Stimulated activated naive CD8-positive, alpha-beta T cell treated with anti-CD3 and anti-CD28 coated beads, Interleukin-15, amount 100 ng/mL, for 72 hours (primary cell): Measurements from ENCODE around the gene THAP4.
"Not testable (repeated sequence)": the region's sequence is repeated elsewhere in the genome, so short reads cannot be mapped to it uniquely, and the experiment has no call there.

ENCODE experiments used
- ATAC-seq: fragments of 150-1000 bp; cut with Tn5 transposase; 2 replicates; pipeline ENCODE4 v1.10.0; 2021; ENCODE audit warnings: mild to moderate bottlenecking, moderate library complexity
- DNase-seq, 2 donors: peaks; one replicate each; pipeline ENCODE4 v3.0.0; 2021 to 2022
- H3K27ac Mint-ChIP-seq, 2 donors: one replicate each; pipeline ENCODE4 v1.8.0; 2022; ENCODE audit warnings: mild to moderate bottlenecking in 2 of 2, mixed read lengths in 2 of 2, moderate library complexity in 2 of 2
- H3K27me3 Mint-ChIP-seq: one replicate; pipeline ENCODE4 v1.8.0; 2022; ENCODE audit warnings: mixed read lengths
- H3K4me1 Mint-ChIP-seq: one replicate; pipeline ENCODE4 v1.8.0; 2022; ENCODE audit warnings: mild to moderate bottlenecking, mixed read lengths
- H3K4me3 Mint-ChIP-seq, 2 donors: one replicate each; pipeline ENCODE4 v1.8.0; 2022; ENCODE audit warnings: mild to moderate bottlenecking in 2 of 2, mixed read lengths in 2 of 2, moderate library complexity in 1 of 2
- H3K9me3 Mint-ChIP-seq, 2 donors: one replicate each; pipeline ENCODE4 v1.8.0; 2022; ENCODE audit warnings: mixed read lengths in 2 of 2

THAP4 gene

GRCh38 chr2:241670333-241671110 is 33.6 kb upstream of the THAP4 start:
- Mint-ChIP-seq H3K4me1 (peaks cover 26% of the 10 kb centered on the region), H3K27ac (no peak overlapping the region), H3K27me3 (no peaks in the 10 kb centered on the region), H3K4me3 (no peak overlapping the region), H3K9me3 (no peaks in the 10 kb centered on the region)
- no peak for DNase-seq
- ATAC-seq: no peak

GRCh38 chr2:241668839-241669238 is 31.9 kb upstream of the THAP4 start:
- Mint-ChIP-seq H3K9me3 (no peaks in the 10 kb centered on the region), H3K27ac (no peak overlapping the region), H3K27me3 (no peaks in the 10 kb centered on the region), H3K4me1 (peaks cover 32% of the 10 kb centered on the region), H3K4me3 (no peak overlapping the region)
- ATAC-seq: no peak
- no peak for DNase-seq

GRCh38 chr2:241668354-241668753 is 31.4 kb upstream of the THAP4 start:
- no peaks in the 10 kb centered on the region for H3K9me3 Mint-ChIP-seq
- DNase-seq (no peak), ATAC-seq (no peak)
- no peak overlapping the region for H3K4me3 Mint-ChIP-seq
- H3K4me1 Mint-ChIP-seq: peaks cover 27% of the 10 kb centered on the region
- no peaks in the 10 kb centered on the region for H3K27me3 Mint-ChIP-seq
- peak overlapping the region in 1 of 2 donors; percentile 71 for H3K27ac Mint-ChIP-seq

GRCh38 chr2:241666627-241667400 is 29.9 kb upstream of the THAP4 start:
- no peaks in the 10 kb centered on the region for H3K27me3 Mint-ChIP-seq
- no peak for ATAC-seq
- DNase-seq: no peak
- H3K9me3 Mint-ChIP-seq: no peaks in the 10 kb centered on the region
- no peak overlapping the region for H3K4me3 Mint-ChIP-seq
- H3K4me1 Mint-ChIP-seq: peaks cover 16% of the 10 kb centered on the region
- peak overlapping the region in 1 of 2 donors; percentile 19 for H3K27ac Mint-ChIP-seq

- DNase-seq (no peak), ATAC-seq (no peak)
- H3K4me1 Mint-ChIP-seq: peaks cover 16% of the 10 kb centered on the region
- H3K27me3 Mint-ChIP-seq: no peaks in the 10 kb centered on the region
- no peak overlapping the region for H3K27ac Mint-ChIP-seq
- no peak overlapping the region for H3K4me3 Mint-ChIP-seq
- no peaks in the 10 kb centered on the region for H3K9me3 Mint-ChIP-seq
Measured at GRCh38 chr2:241665731-241666440, 28.9 kb upstream of the THAP4 start.

- not testable (repeated sequence) for DNase-seq, H3K27ac Mint-ChIP-seq, ATAC-seq, H3K27me3 Mint-ChIP-seq, H3K4me3 Mint-ChIP-seq, H3K9me3 Mint-ChIP-seq
- peaks cover 16% of the 10 kb centered on the region for H3K4me1 Mint-ChIP-seq
Measured at GRCh38 chr2:241662731-241663130, 25.8 kb upstream of the THAP4 start.

GRCh38 chr2:241660593-241661213 is 23.7 kb upstream of the THAP4 start:
- no peak for ATAC-seq
- H3K9me3 Mint-ChIP-seq: no peaks in the 10 kb centered on the region
- peak overlapping the region in 1 of 2 donors; percentile 20 for H3K27ac Mint-ChIP-seq
- H3K4me3 Mint-ChIP-seq: no peak overlapping the region
- DNase-seq: no peak
- no peaks in the 10 kb centered on the region for H3K27me3 Mint-ChIP-seq
- peaks cover 15% of the 10 kb centered on the region for H3K4me1 Mint-ChIP-seq

GRCh38 chr2:241659150-241659739 is 22.3 kb upstream of the THAP4 start:
- no peak overlapping the region for H3K27ac Mint-ChIP-seq
- ATAC-seq: no peak
- peaks cover under 1% of the 10 kb centered on the region for H3K4me1 Mint-ChIP-seq
- H3K27me3 Mint-ChIP-seq: no peaks in the 10 kb centered on the region
- DNase-seq: peak; percentile 19 to 33
- no peak overlapping the region for H3K4me3 Mint-ChIP-seq
- H3K9me3 Mint-ChIP-seq: no peaks in the 10 kb centered on the region

GRCh38 chr2:241658296-241658695 is 21.3 kb upstream of the THAP4 start:
- H3K4me1 Mint-ChIP-seq: no peaks in the 10 kb centered on the region
- no peak for DNase-seq

GRCh38 chr2:241657786-241658254 is 20.9 kb upstream of the THAP4 start:
- Mint-ChIP-seq H3K27me3 (no peaks in the 10 kb centered on the region), H3K4me1 (no peaks in the 10 kb centered on the region), H3K9me3 (no peaks in the 10 kb centered on the region), H3K27ac (no peak overlapping the region), H3K4me3 (no peak overlapping the region)
- no peak for ATAC-seq
- DNase-seq: no peak

More at GRCh38 chr2:241658296-241658695, 21.3 kb upstream of the THAP4 start:
- Mint-ChIP-seq H3K27ac (peak overlapping the region in 1 of 2 donors; percentile 28), H3K4me3 (no peak overlapping the region), H3K27me3 (no peaks in the 10 kb centered on the region), H3K9me3 (no peaks in the 10 kb centered on the region)
- no peak for ATAC-seq

GRCh38 chr2:241656190-241656741 is 19.3 kb upstream of the THAP4 start:
- H3K4me1 Mint-ChIP-seq: no peaks in the 10 kb centered on the region
- ATAC-seq (no peak), DNase-seq (no peak)
- no peaks in the 10 kb centered on the region for H3K27me3 Mint-ChIP-seq
- H3K4me3 Mint-ChIP-seq: no peak overlapping the region
- no peak overlapping the region for H3K27ac Mint-ChIP-seq
- no peaks in the 10 kb centered on the region for H3K9me3 Mint-ChIP-seq

- no peak for ATAC-seq
- Mint-ChIP-seq H3K9me3 (no peaks in the 10 kb centered on the region), H3K4me3 (no peak overlapping the region), H3K4me1 (no peaks in the 10 kb centered on the region), H3K27ac (no peak overlapping the region), H3K27me3 (no peaks in the 10 kb centered on the region)
- DNase-seq: no peak
Measured at GRCh38 chr2:241655516-241656189, 18.7 kb upstream of the THAP4 start.

- DNase-seq: no peak
- Mint-ChIP-seq H3K9me3 (no peaks in the 10 kb centered on the region), H3K27me3 (no peaks in the 10 kb centered on the region), H3K27ac (no peak overlapping the region), H3K4me1 (no peaks in the 10 kb centered on the region), H3K4me3 (no peak overlapping the region)
- no peak for ATAC-seq
Measured at GRCh38 chr2:241654551-241654950, 17.6 kb upstream of the THAP4 start.

GRCh38 chr2:241653210-241653750 is 16.3 kb upstream of the THAP4 start:
- no peaks in the 10 kb centered on the region for H3K9me3 Mint-ChIP-seq
- H3K27me3 Mint-ChIP-seq: no peaks in the 10 kb centered on the region
- H3K4me1 Mint-ChIP-seq: peaks cover 10% of the 10 kb centered on the region
- ATAC-seq (no peak), DNase-seq (no peak)
- H3K4me3 Mint-ChIP-seq: no peak overlapping the region
- H3K27ac Mint-ChIP-seq: no peak overlapping the region
